ENCODE results near the gene TBCK. TPM values are rescaled to one million over a fixed set of nuclear protein-coding genes. Genes with fewer than 3 reads are reported as not detected.
A peak's percentile ranks its signal among the peaks of the same experiment; 100 is the strongest.

The TBCK gene
- polyA plus RNA-seq, 1 donor (not counting 4 experiments of a cell fraction or from before 2014, with no cell fraction given) = 19.3 TPM

DNA sequence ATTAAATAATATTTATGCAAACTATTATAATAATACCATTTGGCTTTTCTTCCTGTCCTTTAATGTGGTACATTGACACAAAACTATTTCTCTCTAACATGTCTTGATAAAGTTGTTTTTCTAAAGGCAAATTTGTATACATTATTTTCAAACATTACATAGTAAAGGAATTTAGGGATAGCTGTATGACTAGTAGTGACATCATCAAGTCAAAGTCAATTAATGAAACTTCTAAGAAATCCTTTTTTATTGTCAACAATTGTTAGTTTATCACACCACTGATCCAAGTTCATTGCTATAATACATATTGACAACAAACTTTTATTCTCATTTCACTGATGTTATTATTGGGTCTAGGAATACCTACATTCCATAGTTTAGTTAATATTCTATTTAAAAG, 68.4 kb downstream of the TBCK start:
- Histone ChIP-seq H3K4me3 (ENCODE audit: control insufficient read depth in 2 of 3, extremely low read depth in 1 of 3, insufficient read depth in 2 of 3, low read depth in 1 of 3, low read length in 3 of 3) (no peak overlapping the region), H3K9me3 (ENCODE audit: control insufficient read depth, low read depth, low read length) (no peaks in the 10 kb centered on the region), H3K4me1 (ENCODE audit: control insufficient read depth, extremely low read depth, insufficient read depth, low read length) (peaks cover 44% of the 10 kb centered on the region), H3K27me3 (ENCODE audit: control insufficient read depth, extremely low read depth, insufficient read depth, low read length) (no peaks in the 10 kb centered on the region), H3K36me3 (ENCODE audit: control insufficient read depth in 2 of 2, extremely low read depth in 1 of 2, insufficient read depth in 2 of 2, low read length in 2 of 2) (peaks cover 0 to 2% of the 10 kb centered on the region in 2 experiments), H3K9ac (ENCODE audit: control insufficient read depth, extremely low read depth, insufficient read depth, low read length) (no peak overlapping the region), H3K27ac (ENCODE audit: control insufficient read depth, insufficient read depth, low read length) (no peak overlapping the region), H4K20me1 (ENCODE audit: control insufficient read depth, extremely low read depth, insufficient read depth, low read length) (no peaks in the 10 kb centered on the region), H3K79me2 (ENCODE audit: control insufficient read depth, insufficient read depth, low read length) (no peaks in the 10 kb centered on the region), H2AFZ (ENCODE audit: control insufficient read depth, low read length) (no peak overlapping the region), H3K4me2 (ENCODE audit: control insufficient read depth, extremely low read depth, insufficient read depth, low read depth, low read length) (no peak overlapping the region), H3K9me1 (ENCODE audit: control insufficient read depth, extremely low read depth, insufficient read depth, low read length) (no peaks in the 10 kb centered on the region)
- dilution Hi-C loops (cut with MboI; ENCODE audit: extremely low pct_ligation_motif_present, low sequenced_read_pairs) = no loop called here
- DNase-seq (ENCODE audit: low read depth, low spot score) (no peak), FAIRE-seq (no peak)
- TF ChIP-seq, protein P1, sequence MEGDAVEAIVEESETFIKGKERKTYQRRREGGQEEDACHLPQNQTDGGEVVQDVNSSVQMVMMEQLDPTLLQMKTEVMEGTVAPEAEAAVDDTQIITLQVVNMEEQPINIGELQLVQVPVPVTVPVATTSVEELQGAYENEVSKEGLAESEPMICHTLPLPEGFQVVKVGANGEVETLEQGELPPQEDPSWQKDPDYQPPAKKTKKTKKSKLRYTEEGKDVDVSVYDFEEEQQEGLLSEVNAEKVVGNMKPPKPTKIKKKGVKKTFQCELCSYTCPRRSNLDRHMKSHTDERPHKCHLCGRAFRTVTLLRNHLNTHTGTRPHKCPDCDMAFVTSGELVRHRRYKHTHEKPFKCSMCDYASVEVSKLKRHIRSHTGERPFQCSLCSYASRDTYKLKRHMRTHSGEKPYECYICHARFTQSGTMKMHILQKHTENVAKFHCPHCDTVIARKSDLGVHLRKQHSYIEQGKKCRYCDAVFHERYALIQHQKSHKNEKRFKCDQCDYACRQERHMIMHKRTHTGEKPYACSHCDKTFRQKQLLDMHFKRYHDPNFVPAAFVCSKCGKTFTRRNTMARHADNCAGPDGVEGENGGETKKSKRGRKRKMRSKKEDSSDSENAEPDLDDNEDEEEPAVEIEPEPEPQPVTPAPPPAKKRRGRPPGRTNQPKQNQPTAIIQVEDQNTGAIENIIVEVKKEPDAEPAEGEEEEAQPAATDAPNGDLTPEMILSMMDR (optimal IDR thresholded peaks at IDR 0.05 in 1 of 3, IDR thresholded peaks at IDR 0.05 in 1 of 3, conservative IDR thresholded peaks at IDR 0.05 in 1 of 3; ENCODE audit: extremely low read depth in 1 of 3, insufficient read depth in 2 of 3, low read length in 3 of 3) = no peak
- TF ChIP-seq EZH2 (IDR thresholded peaks at IDR 0.05; ENCODE audit: low read length) = no peak

DNA sequence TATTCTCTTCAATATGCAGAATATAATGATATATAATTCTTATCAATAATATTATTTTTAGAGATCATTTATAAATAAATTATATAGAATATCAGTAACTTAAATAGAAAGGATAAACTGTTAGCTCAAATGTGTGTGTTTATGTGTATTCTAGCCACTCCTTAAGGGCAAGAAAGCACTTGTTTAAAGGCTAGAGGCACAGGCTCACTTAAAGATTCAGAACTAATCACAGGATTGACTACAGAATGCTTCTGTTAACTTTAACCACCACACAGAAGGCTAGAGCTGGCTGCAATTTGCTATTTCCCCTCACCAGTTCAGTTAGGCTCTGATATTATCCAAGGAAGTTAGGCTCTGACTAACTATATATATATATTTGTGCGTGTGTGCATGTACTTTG, 69.6 kb downstream of the TBCK start:
- DNase-seq (ENCODE audit: low read depth, low spot score) = no peak

More for the DNA sequence above, 69.6 kb downstream of the TBCK start:
- peak overlapping the region; percentile 24 for H2AFZ ChIP-seq (ENCODE audit: control insufficient read depth, low read length)
- peak overlapping the region; percentile 38 for H3K9ac ChIP-seq (ENCODE audit: control insufficient read depth, extremely low read depth, insufficient read depth, low read length)
- H3K27ac ChIP-seq (ENCODE audit: control insufficient read depth, insufficient read depth, low read length) = peak overlapping the region; percentile 60
- no peaks in the 10 kb centered on the region for H4K20me1 ChIP-seq (ENCODE audit: control insufficient read depth, extremely low read depth, insufficient read depth, low read length)
- H3K9me1 ChIP-seq (ENCODE audit: control insufficient read depth, extremely low read depth, insufficient read depth, low read length) = no peaks in the 10 kb centered on the region
- TF ChIP-seq, protein P1 (optimal IDR thresholded peaks at IDR 0.05 in 1 of 3, IDR thresholded peaks at IDR 0.05 in 1 of 3, conservative IDR thresholded peaks at IDR 0.05 in 1 of 3; ENCODE audit: extremely low read depth in 1 of 3, insufficient read depth in 2 of 3, low read length in 3 of 3) = no peak
- no peak for TF ChIP-seq EZH2 (IDR thresholded peaks at IDR 0.05; ENCODE audit: low read length)
- peak overlapping the region; percentile 79 for H3K4me2 ChIP-seq (ENCODE audit: control insufficient read depth, extremely low read depth, insufficient read depth, low read depth, low read length)
- peak overlapping the region in 1 of 3 experiments; percentile 26 for H3K4me3 ChIP-seq (ENCODE audit: control insufficient read depth in 2 of 3, extremely low read depth in 1 of 3, insufficient read depth in 2 of 3, low read depth in 1 of 3, low read length in 3 of 3)
- H3K36me3 ChIP-seq (ENCODE audit: control insufficient read depth in 2 of 2, extremely low read depth in 1 of 2, insufficient read depth in 2 of 2, low read length in 2 of 2) = peaks cover 0 to 2% of the 10 kb centered on the region in 2 experiments
- FAIRE-seq = peak; percentile 84
- no peaks in the 10 kb centered on the region for H3K79me2 ChIP-seq (ENCODE audit: control insufficient read depth, insufficient read depth, low read length)
- H3K27me3 ChIP-seq (ENCODE audit: control insufficient read depth, extremely low read depth, insufficient read depth, low read length) = no peaks in the 10 kb centered on the region
- dilution Hi-C loops (cut with MboI; ENCODE audit: extremely low pct_ligation_motif_present, low sequenced_read_pairs) = no loop called here
- peaks cover 44% of the 10 kb centered on the region for H3K4me1 ChIP-seq (ENCODE audit: control insufficient read depth, extremely low read depth, insufficient read depth, low read length)
- H3K9me3 ChIP-seq (ENCODE audit: control insufficient read depth, low read depth, low read length) = no peaks in the 10 kb centered on the region
